GM13977 (cell line): Measurements from ENCODE around the gene KANK3.
"Not testable (repeated sequence)": the region's sequence is repeated elsewhere in the genome, so short reads cannot be mapped to it uniquely, and the experiment has no call there.

Experiments
- DNase-seq: peaks from one replicate; pipeline ENCODE4 v3.0.0; 2012; ENCODE audit warnings: low spot score
- in situ Hi-C: fragments of 300-500 bp; cut with MboI; formaldehyde crosslinking; loops from one replicate; pipeline ENCODE4 v1.12.0; 2022; ENCODE audit warnings: low sequenced_read_pairs, low pct_unique_long_range_greater_than_20kb, mixed read lengths, inconsistent platforms; ENCODE audit not compliant: unreplicated experiment
- TF ChIP-seq, protein P1 (sequence below): IDR thresholded peaks from 2 replicates; pipeline ENCODE4 v1.5.1; 2012; ENCODE audit warnings: mild to moderate bottlenecking, control low read depth; ENCODE audit not compliant: insufficient read depth; ENCODE audit errors: extremely low read depth, missing control alignments

KANK3 gene

GRCh38 chr19:8387688-8388611, 44.9 kb upstream of the KANK3 start:
- in situ Hi-C loops: no loop called here
- TF ChIP-seq, protein P1, sequence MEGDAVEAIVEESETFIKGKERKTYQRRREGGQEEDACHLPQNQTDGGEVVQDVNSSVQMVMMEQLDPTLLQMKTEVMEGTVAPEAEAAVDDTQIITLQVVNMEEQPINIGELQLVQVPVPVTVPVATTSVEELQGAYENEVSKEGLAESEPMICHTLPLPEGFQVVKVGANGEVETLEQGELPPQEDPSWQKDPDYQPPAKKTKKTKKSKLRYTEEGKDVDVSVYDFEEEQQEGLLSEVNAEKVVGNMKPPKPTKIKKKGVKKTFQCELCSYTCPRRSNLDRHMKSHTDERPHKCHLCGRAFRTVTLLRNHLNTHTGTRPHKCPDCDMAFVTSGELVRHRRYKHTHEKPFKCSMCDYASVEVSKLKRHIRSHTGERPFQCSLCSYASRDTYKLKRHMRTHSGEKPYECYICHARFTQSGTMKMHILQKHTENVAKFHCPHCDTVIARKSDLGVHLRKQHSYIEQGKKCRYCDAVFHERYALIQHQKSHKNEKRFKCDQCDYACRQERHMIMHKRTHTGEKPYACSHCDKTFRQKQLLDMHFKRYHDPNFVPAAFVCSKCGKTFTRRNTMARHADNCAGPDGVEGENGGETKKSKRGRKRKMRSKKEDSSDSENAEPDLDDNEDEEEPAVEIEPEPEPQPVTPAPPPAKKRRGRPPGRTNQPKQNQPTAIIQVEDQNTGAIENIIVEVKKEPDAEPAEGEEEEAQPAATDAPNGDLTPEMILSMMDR: no peak
- no peak for DNase-seq

- no peak for DNase-seq
- TF ChIP-seq, protein P1: no peak
- in situ Hi-C loops: no loop called here
These were observed 43.9 kb upstream of the KANK3 start for GRCh38 chr19:8386990-8387389.

- in situ Hi-C loops, DNase-seq: not testable (repeated sequence)
These were observed 43.4 kb upstream of the KANK3 start for GRCh38 chr19:8386419-8386818.

DNA sequence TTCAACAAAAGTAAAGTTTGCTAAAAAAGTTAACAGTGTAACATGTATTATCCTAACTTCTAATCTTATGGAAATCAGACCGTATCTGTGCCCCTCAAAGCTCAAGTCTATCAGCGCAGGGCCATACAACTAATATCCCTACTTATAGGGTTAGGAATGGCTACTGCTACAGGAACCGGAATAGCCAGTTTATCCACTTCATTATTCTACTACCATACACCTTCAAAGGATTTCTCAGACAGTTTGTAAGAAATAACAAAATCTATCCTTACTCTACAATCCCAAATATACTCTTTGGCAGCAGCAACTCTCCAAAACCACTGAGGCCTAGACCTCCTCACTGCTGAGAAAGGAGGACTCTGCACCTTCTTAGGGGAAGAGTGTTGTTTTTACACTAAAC, 42.5 kb upstream of the KANK3 start:
- DNase-seq, in situ Hi-C loops: not testable (repeated sequence)

GRCh38 chr19:8385103-8385502, 42.0 kb upstream of the KANK3 start:
- in situ Hi-C loops, DNase-seq: not testable (repeated sequence)

DNA sequence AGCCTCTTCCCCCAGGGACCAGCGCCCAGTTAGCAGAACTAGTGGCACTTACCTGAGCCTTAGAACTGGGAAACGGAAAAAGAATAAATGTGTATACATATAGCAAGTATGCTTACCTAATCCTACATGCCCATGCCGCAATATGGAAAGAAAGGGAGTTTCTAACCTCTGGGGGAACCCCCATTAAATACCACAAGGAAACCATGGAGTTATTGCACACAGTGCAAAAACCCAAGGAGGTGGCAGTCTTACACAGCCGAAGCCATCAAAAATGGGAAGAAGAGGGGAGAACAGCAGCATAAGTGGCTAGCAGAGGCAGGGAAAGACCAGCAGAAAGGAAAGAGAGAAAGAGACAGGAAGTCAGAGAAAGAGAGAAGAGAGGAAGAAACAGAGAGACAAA, 41.5 kb upstream of the KANK3 start:
- DNase-seq, in situ Hi-C loops: not testable (repeated sequence)

DNA sequence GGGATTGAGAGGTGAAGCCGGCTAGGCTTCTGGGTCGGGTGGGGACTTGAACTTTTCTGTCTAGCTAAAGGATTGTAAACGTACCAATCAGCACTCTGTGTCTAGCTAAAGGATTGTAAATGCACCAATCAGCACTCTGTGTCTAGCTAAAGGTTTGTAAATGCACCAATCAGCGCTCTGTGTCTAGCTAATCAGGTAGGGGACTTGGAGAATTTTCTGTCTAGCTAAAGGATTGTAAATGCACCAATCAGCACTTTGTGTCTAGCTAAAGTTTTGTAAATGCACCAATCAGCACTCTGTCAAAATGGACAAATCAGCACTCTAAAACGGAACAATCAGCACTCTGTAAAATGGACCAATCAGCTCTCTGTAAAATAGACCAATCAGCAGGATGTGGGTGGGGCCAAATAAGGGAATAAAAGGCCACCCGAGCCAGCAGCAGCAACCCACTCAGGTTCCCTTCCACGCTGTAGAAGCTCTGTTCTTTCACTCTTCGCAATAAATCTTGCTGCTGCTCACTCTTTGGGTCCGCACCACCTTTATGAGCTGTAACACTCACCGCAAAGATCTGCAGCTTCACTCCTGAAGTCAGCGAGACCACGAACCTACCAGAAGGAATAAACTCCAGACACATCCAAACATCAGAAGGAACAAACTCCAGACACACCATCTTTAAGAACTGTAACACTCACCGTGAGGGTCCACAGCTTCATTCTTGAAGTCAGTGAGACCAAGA, 36.3 kb upstream of the KANK3 start:
- DNase-seq, in situ Hi-C loops: not testable (repeated sequence)

GRCh38 chr19:8377598-8377997, 34.5 kb upstream of the KANK3 start:
- DNase-seq: no peak
- in situ Hi-C loops: no loop called here

GRCh38 chr19:8376373-8376974, 33.4 kb upstream of the KANK3 start:
- in situ Hi-C loops, DNase-seq: not testable (repeated sequence)

More at GRCh38 chr19:8377598-8377997, 34.5 kb upstream of the KANK3 start:
- TF ChIP-seq, protein P1: no peak

DNA sequence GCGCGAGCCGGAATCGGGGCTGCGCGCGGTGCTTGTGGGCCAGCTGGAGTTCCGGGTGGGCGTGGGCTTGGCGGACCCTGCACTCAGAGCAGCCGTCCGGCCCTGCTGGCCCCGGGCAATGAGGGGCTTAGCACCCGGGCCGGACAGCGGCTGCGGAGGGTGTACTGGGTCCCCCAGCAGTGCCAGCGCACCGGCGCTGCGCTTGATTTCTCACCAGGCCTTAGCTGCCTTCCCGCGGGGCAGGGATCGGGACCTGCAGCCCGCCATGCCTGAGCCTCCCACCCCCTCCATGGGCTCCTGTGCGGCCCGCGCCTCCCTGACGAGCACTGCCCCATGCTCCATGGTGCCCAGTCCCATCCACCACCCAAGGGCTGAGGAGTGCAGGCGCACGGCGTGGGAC, 32.7 kb upstream of the KANK3 start:
- DNase-seq, in situ Hi-C loops: not testable (repeated sequence)
